GM21515 (cell line): ENCODE results near the gene IL23A.
"Not testable (repeated sequence)": the region's sequence is repeated elsewhere in the genome, so short reads cannot be mapped to it uniquely, and the experiment has no call there.

Experiments used
- ATAC-seq: cut with Tn5 transposase; IDR thresholded peaks from one replicate; pipeline ENCODE4 v1.9.1; 2021; ENCODE audit not compliant: unreplicated experiment

IL23A gene

DNA sequence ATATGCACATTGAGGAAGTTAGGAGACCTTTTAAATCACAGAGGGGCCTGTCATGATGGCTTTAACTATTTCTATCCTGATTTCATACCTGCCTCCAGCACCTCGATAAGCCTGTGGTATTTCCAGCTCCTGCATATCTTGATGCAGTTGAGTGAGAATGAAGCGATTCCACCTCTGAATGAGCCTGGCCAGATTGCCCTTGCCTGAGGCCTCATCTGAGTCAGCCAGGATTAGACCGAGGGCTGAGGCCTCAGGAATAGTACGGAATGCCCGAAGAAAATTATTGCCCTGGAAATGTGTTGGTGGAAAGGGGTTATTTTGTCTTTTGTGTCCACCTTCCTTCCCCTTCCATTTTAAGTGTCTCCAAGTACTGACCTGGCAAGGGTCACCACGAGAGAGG, 14.5 kb upstream of the IL23A start:
- ATAC-seq: no peak

DNA sequence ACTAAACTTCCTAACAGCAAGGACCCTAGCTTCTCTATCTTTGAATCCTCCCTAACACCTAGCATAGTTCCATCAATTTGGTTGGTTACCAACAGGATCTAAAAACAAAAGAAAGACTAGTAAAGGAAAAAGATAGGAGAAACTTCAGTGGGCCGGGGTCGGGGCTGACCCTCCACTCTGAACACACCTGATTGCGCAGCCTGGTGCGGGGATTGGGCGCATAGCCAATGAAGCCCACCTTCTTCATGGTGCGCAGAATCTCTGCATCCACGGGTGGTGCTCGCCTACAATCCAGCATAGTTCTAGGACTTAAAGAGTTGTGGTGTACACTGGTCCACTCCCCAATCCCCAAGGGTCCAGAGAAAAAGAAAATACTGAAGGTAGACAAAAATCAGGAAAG, 12.6 kb upstream of the IL23A start:
- ATAC-seq: no peak

DNA sequence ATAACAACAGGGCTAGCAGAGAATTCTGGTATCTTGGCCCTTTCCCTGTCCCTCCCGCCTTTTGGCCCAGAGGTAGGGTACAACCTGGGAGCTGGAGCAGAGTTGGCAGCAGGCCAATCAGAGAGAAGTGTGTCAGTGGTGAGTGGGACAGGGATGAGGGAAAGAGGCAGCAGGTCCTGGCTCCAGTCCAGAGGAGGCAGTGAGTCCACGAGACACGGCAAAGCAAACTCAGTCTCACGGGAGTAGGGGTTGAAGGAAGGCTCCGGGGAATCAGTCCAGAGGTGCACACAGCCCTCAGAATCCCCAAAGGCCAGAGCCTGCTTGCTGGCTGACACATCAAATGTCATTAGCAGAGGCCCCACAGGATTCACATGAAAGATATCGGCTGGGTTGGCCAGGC, 12.2 kb upstream of the IL23A start:
- no peak for ATAC-seq

DNA sequence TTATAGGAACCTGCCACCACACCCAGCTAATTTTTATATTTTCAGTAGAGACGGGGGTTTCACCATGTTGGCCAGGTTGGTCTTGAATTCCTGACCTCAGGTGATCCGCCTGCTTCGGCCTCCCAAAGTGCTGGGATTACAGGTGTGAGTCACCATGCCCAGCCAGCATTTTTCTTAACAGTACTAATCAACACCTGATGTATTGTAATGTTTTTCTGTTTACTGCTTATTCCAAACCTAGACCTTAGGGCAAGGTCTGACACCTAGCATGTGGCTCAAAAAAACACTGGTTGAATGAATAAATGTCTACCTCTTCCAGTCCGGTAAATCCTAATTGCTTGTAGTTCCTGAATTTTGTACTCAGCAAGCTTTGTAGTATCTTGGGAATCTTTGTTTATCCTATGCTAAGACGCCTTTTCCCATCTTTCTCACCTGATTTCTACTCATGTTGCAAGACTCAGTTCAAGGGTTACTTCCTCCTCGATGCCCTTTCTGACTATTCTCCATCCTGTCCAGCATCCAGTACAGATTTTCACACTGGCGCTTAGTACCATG, 7.7 kb upstream of the IL23A start:
- ATAC-seq: no peak

DNA sequence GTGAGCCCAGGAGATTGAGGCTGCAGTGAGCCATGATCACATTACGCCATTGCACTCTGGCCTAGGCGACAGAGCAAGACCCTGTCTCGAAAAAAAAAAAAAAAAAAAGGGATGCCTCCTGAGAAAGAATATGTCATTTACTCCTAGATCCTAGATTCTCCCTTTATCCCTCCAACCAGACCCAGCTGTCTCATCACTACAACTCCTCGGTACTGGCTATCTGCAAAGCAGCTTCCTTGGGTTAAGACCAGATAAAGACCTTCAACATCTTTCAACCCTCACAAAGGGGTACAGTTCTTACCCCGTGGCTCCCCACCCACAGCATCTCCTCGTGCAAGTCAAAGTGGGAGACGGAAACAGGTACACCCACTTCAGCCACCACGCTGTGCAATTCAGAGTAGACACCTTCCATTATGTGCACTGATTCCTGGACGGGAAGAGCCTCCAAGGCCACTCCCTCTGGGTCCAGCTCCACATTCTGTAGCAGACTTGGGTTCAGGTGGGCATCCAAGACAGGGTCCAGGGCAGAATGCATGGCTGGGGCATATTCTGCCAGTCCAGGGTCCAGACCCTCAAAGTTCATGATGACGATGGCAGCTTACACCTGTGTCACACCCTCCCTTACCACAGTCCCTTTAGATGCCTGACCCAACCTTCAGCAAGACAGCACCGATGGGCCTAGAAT, 6.0 kb upstream of the IL23A start:
- no peak for ATAC-seq

DNA sequence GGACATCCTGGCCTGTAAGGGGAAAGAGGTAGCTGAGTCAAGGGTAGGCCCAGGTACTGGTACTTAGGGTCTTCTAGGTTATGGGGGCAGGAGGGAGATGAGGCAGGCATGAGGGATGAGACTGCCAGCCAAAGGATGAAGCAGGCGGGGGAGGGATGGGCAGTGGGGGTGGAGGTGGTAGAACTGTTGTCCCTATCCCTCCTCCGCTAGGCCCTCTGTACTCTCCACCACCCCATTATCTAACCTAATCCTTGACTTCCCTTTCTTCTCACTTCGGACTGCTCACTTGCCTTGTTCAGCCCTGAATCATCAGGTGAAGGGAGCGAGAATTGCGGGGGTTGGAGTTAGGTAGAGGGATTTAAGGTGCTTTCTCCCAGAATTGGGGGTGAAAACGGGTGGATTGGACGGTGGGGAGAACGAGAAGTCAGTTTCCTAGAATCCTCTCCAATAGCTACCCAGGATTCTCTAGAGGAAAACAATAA, 5.4 kb upstream of the IL23A start:
- peak; percentile 2 for ATAC-seq

DNA sequence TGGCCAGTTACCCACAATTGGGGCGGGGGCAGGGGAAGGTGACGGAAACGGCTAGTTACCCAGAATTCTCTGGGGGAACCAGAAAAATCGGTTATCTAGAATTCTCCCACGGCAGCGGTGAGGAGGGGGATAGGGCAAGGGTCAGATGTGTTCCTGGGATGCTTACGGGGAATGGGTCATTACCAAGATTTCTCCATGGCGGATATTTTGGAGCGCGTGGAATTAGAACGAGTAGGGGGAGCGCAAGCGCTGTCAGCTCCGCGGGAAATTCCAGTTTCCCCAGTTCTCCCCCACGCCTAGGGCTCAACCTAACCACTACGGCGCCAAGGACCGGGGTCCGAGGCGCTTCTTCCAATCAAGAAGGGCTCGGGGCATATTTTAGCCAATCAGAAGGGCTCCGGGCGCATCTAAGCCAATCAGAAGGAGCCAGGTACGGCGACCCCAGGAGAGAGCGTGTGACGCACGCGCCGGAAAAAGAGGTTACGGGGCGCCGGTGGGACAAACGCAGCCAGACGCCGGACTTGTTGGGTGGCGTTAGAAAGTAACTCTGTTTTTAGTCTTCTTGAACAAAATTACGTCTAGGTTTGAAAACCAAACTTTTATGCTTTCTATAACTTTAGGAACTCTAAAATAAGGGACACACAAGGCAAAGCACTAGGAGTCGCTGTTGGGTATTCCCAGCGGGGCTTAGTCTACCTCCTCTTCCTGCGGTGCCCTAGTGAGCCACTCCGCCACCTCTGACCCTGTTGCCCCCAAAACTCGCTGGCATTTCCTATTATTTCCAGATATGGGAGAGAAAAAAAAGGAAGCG, 4.8 kb upstream of the IL23A start, which contains the start of gene PAN2:
PAN2 (minus strand) TSS at position 322 of the 811 bp plus-strand sequence. CDS start 906 bp downstream, outside the sequence.
- ATAC-seq: peak; percentile 90

DNA sequence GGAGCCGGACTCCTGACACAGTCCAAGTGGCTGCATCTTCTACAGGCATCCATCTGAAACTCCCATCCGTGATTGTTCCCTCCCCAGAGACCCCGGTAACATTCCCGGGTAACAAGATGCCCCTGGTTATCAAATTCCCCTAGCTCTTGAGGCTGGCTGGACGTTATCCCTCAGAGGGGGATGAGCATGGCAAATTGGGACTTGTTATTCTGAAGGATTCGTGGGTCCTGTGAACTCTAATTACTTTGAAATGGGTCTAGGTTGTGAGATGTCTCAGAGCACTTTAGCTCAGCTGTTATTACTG, 4.2 kb upstream of the IL23A start:
- ATAC-seq: no peak

DNA sequence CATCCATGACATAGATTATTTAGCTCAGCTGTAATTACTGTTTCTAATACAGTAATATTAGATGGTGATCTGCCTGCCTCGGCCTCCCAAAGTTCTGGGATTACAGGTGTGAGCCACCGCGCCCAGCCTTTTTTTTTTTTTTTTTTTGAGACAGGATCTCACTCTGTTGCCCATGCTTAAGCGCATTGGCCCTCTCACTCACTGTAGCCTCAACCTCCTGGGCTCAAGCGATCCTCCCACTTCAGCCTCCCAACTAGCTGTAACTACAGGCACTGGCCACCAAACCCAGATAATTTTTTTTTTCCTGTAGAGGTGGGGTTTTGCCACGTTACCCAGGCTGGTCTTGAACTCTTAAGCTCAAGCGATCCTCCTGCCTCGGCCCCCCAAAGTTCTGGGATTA, 3.2 kb upstream of the IL23A start:
- ATAC-seq: not testable (repeated sequence)

DNA sequence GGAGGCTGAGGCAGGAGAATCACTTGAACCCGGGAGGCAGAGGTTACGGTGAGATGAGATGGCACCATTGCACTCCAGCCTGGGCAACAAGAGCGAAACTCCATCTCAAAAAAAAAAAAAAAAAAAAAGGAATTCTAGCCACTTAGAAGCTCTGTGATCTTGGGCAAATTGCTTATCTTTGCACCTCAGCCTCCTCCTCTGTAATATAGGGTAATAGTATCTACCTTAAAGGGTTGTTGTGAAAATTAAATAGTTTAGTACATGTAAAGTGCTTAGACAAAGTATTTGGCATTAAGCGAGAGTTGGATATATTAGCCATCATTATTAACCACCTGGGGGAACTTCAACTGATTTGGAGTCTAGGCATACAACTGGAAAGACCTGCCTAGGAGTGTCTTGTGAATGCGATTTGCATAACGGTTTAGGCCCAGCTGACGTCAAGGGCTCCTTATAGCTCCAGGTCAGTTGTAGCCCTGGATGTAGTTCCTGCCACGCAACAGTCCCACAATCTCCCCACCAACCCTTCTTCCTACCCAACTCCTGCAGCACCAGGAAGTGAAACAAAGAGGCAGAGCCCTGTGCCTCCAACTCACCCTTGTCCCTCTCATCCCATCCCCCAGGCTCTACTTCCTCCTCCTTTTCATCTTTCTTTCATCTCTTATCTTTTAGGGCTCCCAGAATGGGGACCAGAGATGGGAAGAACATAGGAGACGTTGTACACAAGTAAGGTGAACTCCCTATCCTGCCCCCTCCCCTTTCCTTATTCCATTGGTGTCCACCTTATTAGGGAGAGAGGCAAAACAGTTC, 2.1 kb upstream of the IL23A start:
- ATAC-seq: no peak

DNA sequence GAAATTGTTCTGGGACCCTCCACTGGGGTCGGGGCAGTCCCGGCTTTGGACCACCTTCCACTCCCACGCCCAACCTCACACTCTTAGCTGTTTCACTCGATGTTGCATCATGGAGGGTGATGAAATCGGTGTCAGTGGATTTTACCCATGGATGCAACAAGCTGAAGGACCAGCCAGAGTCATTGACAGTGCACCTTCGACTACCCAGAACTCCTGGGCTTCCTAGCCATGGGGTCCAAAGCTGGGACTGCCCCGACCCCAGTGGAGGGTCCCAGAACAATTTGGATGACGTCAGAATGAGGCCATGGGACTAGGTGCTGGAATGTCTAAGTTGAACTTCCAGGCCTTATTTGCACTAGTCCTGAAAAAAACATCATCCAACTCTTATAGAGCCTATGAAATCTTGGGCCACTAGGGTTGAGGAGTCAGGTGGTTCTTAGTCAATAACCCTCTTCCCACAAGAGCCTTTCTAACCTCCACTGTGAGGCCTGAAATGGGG, 882 bp upstream of the IL23A start:
- no peak for ATAC-seq

DNA sequence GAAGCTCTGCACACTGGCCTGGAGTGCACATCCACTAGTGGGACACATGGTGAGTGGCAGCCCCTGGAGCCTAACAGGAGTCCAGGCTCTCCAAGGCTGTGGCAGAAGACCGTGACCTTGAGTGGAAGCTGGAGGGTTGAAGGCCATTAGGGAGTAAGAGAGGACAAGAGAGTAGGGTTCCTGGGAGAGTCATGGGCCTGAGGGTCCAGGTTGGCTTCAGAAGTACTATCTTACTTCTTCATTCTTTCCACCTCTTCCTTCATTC, 406 bp downstream of the IL23A start:
- no peak for ATAC-seq

DNA sequence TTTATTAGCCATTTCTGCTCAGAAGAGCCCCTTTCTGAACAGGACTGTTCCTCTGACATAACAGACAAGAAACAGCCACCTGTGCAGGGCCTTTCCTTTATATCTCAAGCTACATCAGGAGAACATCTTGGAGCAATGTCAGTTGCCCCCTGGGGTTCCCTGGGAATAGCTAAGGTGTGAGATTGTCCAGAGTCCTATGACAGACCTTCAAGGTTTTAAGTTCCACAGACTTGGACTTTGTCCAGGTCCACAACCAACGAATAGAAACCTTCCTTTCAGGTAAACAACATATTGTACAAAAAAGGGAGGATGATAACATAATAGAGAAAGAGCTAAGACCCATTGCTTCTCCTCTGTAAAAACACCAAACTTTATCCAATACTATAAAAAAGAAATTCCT, 2.9 kb downstream of the IL23A start:
- ATAC-seq: no peak

DNA sequence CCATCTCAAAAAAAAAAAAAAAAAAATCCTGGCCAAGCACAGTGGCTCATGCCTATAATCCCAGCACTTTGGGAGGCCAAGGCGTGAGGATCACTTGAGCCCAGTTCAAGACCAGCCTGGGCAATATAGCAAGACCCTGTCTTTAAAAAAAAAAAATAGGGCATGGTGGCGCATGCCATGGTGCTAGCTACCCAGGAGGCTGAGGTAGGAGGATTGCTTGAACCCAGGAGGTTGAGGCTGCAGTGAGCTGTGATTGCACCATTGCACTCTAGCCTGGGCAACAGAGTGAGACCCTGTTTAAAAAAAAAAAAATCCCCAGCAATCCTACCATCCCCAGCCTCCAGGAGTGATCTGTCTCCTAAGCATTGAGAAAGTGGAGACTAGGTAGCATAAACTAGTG, 3.6 kb downstream of the IL23A start:
- not testable (repeated sequence) for ATAC-seq

DNA sequence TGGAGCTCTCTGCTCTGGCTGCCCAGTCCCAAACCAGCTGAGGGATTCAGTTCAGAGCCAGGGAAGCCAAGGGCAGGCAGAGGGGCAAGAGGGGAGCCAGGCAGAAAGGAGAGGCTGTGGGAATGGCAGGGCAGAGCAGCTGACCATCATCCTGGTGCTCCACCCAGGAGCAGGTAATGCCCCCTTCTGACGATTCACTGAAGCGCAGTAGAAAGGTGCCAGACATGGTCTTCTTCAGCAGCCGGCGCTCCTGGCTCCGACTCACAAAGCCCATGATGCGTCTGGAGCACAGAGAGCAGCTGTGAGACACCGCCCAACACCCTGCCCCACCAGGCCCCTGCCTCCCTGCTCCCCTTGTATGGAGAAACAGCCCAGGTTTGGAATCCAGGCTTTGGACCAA, 8.0 kb downstream of the IL23A start:
- no peak for ATAC-seq

DNA sequence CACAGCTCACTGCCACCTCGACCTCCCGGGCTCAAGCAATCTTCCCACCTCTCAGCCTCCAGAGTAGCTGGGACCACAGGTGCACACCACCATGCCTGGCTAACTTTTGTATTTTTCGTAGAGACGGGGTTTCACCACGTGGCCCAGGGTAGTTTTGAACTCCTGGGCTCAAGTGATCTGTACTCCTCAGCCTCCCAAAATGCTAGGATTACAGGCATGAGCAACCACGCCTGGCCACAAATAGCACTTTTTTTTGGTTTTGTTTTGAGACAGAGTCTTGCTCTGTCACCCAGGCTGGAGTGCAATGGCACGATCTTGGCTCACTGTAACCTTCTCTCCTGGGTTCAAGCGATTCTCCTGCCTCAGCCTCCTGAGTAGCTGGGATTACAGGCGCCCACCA, 8.6 kb downstream of the IL23A start:
- not testable (repeated sequence) for ATAC-seq

DNA sequence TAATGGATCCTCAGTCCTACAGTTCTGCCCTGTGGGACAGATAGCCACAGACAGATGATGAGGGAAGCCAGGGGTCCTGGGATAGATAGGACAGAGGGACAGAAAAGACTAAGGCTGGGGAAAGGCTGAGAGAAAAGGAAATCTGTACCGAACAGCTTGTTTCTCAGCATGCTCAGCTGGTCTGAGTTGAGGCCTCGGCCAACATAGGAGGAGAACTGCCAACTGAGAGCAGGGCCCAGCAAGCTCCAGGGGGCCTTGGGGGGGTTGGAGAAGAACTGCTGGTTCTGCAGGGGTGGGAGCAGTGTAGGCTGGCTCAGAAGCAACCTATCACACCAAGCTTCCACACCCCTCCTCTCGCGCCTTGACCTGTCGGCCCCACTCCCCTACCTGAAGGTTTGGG, 10.1 kb downstream of the IL23A start:
- no peak for ATAC-seq

DNA sequence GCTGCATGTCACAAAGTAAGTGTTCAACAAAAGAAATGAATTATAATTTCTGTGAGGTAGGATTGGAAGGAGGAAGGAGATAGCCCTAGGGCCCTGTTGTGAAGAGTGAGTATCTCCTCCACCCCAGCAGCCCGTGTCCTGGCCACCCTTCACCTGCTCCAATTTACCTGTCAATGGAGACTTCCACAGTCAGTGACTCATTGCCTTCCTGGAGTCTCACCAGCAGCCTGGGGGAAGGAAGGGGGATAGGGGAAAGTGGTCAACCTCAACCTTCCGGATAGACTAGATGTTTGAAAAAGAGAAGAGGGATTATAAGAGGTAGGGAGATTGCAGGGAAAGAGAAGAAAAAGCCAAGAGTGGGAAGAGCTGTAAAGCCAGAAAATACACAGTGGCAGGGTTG, 12.0 kb downstream of the IL23A start:
- ATAC-seq: no peak

DNA sequence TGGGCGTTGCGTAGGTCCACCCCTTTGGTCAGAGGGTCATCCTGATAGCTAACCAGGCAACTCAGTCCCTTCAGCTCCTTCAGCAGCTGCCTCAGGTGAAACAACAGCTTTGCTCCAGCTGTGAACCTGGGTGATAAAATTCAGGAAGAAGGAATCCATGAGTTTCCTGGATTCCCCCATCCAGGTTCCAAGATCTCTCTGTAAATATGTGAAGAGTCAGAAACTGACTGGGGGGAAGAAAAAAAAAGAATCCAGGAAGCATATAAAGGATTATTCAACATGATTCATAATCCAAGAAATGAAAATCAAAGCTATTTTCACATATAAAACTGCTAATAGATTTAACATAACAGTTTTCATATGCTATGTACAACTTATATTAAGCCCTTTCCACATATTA, 12.6 kb downstream of the IL23A start:
- ATAC-seq: no peak

DNA sequence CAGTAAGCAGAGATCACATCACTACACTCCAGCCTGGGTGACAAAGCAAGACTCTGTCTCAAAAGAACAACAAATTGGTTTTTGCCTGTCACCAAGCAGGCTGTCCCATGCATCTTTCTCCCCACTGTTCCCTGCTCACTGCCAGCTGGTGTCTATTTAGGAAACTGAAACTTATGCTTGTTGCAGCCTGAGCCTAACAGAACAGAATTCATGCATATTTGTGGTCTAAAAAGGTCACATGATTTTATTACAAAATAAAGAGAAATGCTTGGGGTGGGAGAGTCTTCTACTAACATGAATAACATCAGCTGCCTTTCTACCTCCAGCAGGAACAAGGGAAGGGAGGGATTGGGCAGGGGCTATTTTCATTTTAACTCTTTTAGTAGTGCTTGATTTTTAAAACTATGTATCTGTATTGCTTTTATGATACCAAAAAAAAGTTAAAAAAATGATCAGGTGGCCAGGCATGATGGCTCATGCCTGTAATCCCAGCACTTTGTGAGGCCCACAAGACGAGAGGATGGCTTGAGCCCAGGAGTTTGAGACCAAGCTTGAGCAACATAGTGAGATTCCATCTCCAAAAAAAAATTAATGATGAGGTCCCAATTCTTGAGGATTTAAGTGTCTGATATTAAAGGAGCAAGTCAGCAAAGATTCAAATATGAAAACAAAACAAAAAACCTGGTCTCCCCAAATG, 20.3 kb downstream of the IL23A start:
- ATAC-seq: no peak
